ENCODE data around the gene VEGFC.

Gene VEGFC

DNA sequence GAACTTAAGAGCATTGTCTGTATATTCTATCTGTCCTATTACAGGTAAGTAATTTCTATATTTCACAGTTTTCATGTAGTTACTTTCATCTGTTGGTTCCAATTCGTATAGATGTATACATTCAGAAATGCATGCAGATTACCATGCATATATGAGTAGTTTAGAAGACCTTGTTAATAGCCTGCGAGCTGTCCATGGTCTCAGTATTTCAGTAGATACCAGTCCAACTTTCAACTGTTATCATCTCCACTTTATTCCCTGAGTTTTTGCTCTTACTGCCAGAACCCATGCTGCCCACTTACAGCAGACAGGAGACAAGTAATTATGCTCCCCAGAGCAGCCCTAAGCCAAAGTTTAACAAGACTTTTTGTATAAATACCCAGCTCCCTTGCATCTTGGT, 37.7 kb downstream of the VEGFC start:
- no peak for DNase-seq (ENCODE audit: low read depth)
- in situ Hi-C loops (cut with HindIII; ENCODE audit: low sequenced_read_pairs) = no loop called here
- TF ChIP-seq, protein P1, sequence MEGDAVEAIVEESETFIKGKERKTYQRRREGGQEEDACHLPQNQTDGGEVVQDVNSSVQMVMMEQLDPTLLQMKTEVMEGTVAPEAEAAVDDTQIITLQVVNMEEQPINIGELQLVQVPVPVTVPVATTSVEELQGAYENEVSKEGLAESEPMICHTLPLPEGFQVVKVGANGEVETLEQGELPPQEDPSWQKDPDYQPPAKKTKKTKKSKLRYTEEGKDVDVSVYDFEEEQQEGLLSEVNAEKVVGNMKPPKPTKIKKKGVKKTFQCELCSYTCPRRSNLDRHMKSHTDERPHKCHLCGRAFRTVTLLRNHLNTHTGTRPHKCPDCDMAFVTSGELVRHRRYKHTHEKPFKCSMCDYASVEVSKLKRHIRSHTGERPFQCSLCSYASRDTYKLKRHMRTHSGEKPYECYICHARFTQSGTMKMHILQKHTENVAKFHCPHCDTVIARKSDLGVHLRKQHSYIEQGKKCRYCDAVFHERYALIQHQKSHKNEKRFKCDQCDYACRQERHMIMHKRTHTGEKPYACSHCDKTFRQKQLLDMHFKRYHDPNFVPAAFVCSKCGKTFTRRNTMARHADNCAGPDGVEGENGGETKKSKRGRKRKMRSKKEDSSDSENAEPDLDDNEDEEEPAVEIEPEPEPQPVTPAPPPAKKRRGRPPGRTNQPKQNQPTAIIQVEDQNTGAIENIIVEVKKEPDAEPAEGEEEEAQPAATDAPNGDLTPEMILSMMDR (IDR thresholded peaks at IDR 0.05; ENCODE audit: low read depth, low read length, missing control alignments) = no peak
- H3K4me3 ChIP-seq (ENCODE audit: low read depth, low read length) = no peak overlapping the region

DNA sequence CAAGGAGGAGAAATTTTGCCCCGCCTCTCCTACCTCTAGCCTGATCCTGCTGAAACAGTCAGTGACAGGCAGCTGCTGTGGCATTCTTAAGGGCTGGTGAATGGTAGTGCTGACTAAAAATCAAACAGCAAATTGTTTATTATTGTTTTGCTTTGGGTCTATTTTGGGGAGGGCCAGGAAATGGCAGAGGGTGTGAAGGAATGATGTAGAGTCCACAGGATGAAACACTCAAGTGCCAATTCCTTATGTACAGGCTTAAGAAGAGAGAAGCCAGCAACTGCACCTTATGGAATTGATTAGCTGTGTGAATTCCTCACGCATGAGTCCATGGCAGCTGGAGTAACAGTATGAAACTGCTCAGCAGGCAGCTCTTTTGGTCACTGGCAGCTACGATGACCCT, 39.7 kb downstream of the VEGFC start:
- no peak overlapping the region for H3K4me3 ChIP-seq (ENCODE audit: low read depth, low read length)
- DNase-seq (ENCODE audit: low read depth) = peak; percentile 84
- TF ChIP-seq, protein P1 (IDR thresholded peaks at IDR 0.05; ENCODE audit: low read depth, low read length, missing control alignments) = no peak
- in situ Hi-C loops (cut with HindIII; ENCODE audit: low sequenced_read_pairs) = no loop called here

DNA sequence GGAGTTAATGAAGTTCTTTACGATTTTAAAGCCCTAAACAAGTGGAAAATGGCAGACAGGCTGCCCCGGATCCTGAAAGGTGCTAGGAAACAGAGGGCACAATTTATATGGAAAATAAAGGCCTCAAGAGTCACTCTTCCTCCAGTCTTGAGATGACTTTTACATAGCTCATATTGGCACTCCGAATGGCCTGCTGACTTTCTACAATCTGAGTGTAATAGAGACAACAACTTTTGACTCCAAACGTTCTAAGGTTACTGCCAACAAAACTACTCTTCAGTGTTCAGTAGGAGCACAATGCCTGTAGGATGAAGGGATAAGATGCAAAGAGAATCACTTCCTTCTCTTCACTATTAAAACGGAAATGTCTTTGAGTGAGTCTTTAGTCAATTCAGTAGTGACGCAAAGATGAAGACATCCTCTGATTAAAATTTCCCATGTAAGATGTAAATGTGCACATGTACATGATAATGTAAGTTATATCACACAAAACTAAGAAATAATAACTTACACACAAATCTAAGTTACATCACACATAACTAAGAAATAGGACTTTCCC, 40.5 kb downstream of the VEGFC start:
- TF ChIP-seq, protein P1 (IDR thresholded peaks at IDR 0.05; ENCODE audit: low read depth, low read length, missing control alignments) = no peak
- no peak overlapping the region for H3K4me3 ChIP-seq (ENCODE audit: low read depth, low read length)
- no peak for DNase-seq (ENCODE audit: low read depth)
- in situ Hi-C loops (cut with HindIII; ENCODE audit: low sequenced_read_pairs) = no loop called here

DNA sequence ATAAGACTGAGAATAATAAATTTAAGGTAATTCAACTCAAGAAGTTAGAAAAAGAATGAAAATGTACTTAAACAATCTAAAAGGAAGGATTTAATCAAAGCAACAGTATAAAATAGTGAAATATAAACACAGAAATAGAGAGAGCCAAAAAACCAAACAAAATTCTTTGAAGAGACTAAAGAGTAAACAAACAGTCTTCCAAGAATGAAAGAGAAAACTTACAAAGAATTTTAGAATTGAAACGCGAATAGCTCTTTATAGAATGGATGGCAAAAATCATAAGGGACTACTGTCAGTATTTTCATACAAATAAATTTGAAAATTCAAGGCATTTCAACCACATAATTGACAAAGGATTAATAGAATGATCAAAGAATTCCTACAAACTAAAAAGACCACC, 41.7 kb downstream of the VEGFC start:
- TF ChIP-seq, protein P1 (IDR thresholded peaks at IDR 0.05; ENCODE audit: low read depth, low read length, missing control alignments) = no peak
- no peak for DNase-seq (ENCODE audit: low read depth)
- no peak overlapping the region for H3K4me3 ChIP-seq (ENCODE audit: low read depth, low read length)
- in situ Hi-C loops (cut with HindIII; ENCODE audit: low sequenced_read_pairs) = no loop called here

DNA sequence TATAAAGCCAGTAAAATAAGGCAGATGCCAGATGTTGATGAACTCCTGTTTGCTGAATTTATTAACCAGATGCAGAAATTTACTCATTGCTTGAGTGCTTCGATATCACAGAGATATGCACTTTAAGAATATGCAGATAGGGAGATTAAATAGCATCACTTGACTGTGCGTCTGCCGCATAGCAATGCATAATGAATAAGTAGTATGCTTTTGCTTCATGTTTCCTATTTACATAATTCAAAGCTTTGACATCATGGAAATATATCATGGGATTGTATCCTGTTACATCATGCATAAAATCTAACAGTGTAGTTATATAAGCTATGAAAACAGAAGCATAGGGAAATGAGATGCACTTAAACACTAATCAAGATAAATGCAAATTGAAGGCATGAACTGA, 45.9 kb downstream of the VEGFC start:
- TF ChIP-seq, protein P1 (IDR thresholded peaks at IDR 0.05; ENCODE audit: low read depth, low read length, missing control alignments) = no peak
- no peak for DNase-seq (ENCODE audit: low read depth)
- H3K4me3 ChIP-seq (ENCODE audit: low read depth, low read length) = no peak overlapping the region
- in situ Hi-C loops (cut with HindIII; ENCODE audit: low sequenced_read_pairs) = no loop called here

DNA sequence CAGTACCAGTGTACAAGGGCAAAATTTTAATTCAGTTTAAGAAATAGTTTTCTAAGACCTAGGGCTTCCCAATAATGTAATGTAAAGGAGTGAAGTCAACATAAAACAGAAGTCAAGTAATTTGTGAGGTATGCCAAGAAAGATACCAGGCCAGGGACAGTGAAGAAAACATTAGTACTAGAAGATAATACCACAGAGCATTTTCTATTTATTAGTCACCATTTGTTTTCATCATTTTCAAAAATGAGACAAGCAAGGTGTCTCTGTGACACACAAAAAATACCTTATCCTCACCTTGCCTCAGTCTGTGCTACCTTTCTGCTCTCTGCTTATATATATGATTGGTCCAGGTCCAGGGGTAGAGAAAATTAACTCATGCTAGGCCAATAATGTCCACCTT, 46.8 kb downstream of the VEGFC start:
- in situ Hi-C loops (cut with HindIII; ENCODE audit: low sequenced_read_pairs) = no loop called here
- no peak overlapping the region for H3K4me3 ChIP-seq (ENCODE audit: low read depth, low read length)
- TF ChIP-seq, protein P1 (IDR thresholded peaks at IDR 0.05; ENCODE audit: low read depth, low read length, missing control alignments) = no peak
- no peak for DNase-seq (ENCODE audit: low read depth)

DNA sequence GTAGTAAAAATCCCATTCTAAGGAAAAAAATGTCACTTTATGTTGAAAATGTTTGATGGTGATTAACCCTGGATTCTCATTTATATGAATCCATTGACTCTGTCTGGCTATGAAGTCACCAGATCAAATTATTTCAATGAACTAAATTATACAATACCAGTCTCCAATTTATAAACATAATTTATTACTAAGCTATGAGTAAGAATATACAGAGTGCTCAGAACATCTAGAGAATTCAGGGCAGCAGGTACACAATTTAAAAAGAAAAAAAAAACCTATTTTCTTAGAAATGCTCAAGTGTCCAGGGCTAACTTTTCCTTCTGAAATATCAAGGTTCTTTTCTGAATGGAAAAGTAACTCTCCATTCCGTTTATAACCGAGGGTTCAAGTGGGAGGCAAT, 48.6 kb downstream of the VEGFC start:
- H3K4me3 ChIP-seq (ENCODE audit: low read depth, low read length) = no peak overlapping the region
- TF ChIP-seq, protein P1 (IDR thresholded peaks at IDR 0.05; ENCODE audit: low read depth, low read length, missing control alignments) = no peak
- in situ Hi-C loops (cut with HindIII; ENCODE audit: low sequenced_read_pairs) = no loop called here
- DNase-seq (ENCODE audit: low read depth) = no peak

Measured in astrocyte of the cerebellum (primary cell).